Cortex of kidney (tissue), 1 donor: ENCODE data around the gene NT5C1A.

ENCODE experiments used
- DNase-seq: peaks from one replicate; lab custom pipeline; 2025; lab: John Stamatoyannopoulos, UW

NT5C1A gene

DNA sequence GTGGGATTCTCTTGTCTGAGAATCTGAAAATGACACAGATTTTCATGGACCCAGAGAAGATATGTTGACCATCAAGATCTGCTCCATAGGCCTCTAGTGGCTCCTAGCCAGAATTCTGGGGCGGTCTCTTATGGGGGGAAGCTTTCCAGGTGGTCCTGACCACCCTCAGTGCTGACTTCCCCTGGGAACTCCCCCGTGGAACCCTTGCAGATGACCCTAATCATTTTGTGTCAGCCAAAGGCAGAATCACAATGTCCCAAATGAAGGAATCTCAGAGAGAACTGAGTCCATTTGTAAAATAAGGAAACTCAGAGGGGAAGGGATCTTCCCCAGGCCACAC lies 36.1 kb downstream of the NT5C1A start:
- no peak for DNase-seq

DNA sequence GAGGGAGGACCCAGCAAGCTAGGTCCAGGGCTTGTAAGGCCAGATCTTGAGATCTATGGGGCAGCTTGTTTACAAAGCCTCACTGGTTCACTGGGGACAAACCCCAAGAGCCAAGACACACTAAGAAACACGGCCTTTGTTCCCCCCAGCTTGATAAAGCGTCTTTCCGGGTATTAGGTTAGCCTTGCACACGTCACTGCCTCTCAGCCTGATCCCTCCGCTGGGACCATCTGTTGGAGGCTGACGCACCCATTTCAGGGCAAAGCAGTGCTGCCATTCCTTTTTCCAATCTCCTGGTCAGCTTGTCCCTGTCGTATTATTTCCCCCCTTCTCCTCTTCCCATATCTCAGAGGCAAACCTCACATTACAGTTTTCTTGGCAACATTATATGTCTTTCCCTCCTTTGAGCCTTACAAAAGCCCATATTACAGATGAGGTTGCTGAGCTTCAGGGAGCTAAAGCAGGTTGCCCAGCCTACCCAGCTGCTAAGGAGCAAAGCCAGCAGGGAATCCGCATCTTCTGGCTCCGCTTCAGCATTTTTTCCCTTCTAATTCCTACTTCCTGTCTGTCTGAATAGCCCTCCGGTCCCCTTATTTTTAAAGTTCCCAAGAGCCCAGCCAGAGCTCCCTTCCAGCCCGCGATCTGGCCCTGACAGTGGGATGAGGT lies 36.6 kb downstream of the NT5C1A start:
- DNase-seq, result no peak

DNA sequence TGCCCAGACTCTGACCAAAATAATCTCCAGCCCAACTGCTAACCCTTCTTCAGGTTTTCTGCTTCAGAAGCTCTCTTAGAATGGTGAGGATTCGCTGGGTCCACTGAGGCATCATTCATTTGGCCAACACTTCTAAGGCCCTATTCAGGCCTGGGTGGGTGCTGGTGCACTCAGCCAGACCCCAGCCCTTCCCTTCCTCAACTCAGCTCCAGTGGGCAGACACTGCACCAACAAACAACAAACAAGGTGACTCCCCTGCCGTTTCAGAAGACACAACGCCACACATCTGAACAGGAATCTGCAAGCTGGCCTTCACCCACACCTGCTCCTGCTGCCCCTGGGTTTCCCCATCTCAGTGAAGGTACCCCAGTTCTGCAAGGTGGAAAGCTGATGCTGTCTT lies 38.5 kb downstream of the NT5C1A start:
- no peak for DNase-seq

DNA sequence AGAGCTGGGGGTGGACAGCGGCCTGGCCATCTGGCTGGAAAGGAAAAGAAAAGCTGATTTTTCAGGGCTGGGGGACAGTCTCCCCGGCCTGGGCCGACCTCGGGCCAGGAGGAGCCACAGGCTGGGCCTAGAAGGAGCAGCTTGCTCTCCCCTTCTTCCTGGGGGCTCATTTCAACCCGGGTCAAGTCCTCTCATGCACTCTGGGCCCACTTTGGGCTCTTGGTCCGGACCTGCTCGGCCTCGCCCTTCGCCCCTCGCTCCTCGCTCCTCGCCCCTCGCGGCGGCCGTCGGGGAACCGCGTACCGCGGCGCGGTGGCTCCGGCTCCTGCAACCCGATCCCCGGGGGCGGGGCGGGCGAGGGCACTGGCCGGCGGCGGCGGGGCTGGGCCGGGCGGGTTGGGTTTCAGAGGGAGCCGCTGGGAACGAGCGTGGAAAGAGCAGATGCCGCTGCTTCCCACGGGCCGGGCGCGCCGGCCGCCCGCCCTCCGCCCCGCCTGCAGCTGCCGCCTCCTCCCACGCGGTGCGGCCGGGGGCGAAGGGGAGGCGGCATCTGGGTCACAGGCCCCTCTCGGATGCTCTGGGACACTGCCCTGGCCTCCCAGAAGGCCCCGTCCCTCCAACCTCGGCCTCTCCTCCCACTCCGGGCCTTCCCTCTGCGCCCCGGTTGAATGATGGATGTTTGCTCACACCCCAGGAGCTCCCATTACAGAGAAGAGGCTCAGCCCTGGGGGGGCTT lies 39.1 kb downstream of the NT5C1A start:
- DNase-seq, result no peak

DNA sequence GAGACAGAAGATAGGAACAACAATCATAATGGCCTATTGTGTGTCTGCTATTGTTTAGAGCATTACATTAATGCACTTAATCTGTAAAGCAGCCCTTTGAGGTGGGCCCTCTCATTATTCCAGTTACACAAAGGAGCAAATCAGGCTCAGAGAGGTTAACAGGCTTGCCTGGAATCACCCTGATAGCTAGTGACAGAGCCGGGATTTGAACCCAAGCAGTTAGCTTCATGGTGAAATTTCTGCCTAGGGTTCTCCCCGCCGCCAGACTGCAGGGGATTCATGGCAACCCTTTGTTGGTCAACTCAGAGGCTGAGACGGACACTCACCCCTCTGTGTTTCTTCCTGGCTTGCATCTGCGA lies 39.6 kb downstream of the NT5C1A start:
- DNase-seq, result no peak

DNA sequence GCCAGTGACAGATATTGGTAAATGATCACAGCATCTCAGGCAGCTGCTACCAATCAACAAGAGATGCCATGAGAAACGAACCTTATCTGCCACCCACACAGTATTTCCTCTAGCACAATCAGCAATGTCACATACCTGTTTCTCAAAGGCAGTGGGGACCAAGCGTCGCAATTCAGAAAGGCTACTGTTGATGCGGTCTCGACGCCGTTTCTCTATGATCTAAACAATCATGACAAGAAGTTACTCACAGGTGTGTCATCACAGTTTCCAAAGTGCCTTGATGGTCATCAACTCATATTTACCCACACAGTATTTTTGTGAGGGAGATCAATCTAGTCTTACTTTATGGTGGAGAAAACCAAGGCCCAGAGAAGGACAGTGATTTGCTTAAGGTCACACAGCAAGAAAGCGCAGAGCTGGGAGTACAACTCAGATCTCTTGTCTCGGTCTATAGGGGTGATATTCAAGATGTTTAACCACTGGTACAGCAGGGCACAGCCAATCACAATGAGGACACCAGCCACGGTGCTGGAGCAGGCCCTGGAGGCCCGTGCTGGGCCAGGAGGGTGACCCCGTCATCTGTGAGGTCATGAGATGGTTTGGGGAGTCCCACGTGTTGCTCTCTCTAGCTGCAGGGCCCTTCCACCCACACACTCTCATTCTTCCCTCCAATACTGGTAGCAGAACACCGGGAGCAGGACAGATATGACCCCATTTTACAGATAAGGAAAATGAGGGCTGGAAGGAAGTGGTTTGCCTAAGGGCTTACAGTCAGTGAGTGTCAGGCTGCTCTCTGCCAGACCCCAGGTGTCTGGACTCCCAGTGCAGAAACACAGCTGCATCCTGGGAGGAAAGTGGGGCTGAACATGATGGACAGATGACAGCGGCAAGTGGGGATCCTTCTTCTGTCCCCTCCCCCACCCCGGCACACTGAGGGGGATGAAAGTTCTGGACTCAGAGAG lies 40.3 kb downstream of the NT5C1A start:
- DNase-seq, result no peak

DNA sequence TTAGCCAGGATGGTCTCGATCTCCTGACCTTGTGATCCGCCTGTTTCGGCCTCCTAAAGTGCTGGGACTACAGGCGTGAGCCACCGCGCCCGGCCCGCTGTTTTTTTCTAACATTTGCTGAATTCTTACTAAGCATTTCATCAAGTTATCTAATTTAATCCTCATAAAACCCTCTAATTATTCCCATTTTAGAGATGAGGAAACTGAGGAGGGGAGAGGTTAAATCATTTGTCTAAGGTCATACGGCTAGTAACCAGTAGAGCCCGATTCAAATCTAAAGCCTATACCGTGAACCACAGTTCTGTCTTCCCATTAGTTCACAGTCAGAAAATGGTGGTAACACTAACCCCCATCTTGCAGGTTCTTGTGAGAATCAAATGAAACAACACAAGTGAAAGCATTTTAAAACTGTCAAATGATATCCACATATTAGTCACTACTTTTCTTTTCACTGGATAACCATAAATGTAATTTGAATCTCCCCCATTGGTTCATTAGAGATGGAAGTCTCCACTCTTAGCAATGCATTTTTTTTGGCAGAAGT lies 43.0 kb downstream of the NT5C1A start:
- no peak for DNase-seq

DNA sequence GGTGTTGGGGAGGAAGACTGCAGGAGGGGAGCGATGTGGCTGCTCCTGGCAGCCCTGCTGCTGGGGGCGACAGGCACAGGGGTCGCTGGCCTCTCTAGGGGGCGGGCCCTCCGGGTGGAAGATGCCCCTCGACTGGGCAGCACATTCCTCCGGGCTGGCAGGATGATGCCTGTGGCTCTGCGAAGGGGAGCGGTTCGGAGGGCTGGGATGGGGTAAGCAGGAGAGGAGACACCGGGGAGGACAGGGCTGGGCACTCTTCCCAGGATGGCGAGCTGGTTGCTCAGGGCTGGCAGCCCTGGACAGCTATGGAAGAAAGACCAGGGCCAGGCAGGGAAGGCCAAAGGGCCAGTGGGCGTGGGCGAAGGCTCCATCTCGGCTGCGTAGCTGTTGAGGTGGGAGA lies 45.3 kb downstream of the NT5C1A start:
- no peak for DNase-seq

DNA sequence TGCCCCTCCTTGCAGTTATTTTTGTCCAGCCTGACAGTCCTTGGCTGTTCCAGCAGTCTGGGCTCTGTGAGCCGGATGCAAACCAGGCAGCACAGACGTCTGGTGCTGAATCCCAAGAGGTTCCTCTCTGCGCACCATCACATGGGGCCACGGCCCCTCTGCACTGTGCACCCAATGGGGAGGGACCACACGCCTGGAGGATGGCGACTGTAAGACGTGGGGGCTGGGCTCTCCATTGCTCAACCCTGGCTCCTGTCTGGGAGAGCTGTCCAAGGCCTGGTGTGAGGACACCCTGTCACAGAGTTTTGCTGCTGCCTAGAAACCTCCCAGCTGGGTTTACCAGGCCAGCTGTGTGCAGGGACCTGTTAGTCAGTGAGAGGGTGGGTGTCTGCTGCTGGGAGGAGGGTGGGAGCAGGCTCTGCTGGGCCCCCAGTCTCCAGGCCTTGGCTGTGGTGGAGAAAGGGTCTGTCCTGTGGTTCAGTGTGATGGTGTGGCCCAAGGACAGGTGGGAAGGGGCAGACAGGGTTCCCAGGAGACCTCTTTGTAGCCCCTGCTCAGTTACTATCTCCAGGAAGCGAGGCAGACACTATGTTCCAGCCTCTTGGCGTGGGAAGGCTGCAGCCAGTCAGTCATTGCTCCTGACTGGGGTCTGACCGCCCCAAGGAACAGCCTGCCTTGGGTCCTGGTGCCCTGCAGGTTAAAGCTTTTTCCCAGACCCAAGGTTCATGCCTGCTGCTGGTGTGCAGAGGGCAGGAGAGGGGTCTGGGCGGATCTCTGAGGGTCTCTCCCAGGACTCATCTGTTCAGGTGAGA lies 46.2 kb downstream of the NT5C1A start:
- no peak for DNase-seq

DNA sequence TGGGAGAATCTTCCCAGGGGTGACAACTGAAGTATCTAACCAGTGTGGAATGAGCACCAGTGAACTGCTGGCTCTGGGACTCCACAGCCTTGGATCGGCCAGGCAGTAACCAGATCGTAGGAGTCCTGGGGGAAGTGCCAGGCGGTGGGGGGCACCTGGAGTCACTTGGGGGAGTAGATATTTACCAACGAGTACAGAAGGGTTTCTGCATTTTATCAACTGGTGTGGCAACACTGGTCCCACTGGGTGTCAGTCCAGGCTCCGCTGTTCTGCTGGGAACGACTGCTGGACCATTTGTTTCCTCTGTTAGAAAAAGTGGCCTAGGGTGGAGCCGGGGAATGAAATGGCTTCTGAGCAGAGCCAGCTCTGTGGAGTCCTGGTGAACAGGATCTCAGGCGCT lies 46.9 kb downstream of the NT5C1A start:
- DNase-seq, result no peak

DNA sequence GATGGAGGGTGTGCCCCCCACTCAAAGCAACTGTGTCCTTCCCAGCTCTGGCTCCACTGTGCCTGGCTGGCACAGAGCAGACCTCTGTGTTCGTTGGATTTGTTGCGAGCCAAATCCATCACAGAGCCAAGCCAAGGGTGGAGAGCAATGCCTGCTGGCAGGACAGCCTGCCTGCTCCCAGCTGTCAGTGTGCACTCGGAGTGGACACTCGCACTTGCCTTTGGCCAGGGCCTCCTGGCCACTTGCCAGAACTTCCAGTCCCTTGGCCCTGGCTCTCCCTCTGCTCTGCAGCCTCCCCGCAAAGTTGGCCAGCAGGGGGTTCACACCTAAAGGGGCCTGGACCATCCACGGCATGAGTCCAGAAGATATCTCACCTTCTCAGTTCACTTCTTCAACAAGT lies 48.9 kb downstream of the NT5C1A start:
- DNase-seq, result no peak

DNA sequence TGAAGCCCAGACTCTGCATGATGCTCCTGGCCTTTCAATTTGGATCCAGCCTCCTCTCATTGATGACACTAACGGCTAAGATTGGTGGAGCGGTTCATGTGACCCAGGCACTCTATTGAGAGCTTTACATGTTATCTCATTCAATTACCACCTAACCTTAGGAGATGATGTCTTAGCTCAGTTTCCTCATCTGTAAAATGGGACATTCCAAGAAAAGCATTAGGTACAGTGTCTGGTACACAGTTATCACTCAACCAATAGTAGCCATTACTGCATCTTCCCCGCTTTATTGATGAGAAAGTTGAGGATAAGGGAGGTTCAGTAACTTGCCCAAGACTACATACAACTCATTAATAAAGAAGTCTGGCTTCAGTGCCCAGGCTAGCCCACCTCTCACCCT lies 49.5 kb downstream of the NT5C1A start:
- no peak for DNase-seq

DNA sequence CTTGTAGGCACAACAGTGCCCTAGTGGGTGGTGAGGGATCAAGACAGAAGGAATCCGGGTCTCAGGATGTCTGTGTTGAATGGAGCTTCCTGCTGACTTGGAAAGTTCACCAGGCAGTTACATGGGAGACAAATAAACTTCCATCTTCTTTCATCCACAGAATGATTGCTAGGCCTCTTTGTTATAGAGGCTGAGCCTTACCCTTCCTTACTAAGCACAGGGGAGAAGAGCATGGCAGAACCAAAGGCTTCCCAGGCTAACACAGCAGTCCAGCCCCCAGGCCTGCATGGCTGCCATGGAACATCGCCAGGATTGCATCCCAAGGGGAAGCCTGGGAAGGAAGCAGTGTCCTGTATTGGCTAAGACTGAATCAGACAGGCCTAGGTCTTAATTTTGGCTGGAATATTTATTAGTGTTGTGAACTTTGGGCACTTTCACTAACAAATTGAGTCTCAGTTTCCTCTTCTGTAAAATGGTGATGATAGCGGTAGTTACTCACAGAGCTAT lies 51.2 kb downstream of the NT5C1A start:
- DNase-seq, result no peak

DNA sequence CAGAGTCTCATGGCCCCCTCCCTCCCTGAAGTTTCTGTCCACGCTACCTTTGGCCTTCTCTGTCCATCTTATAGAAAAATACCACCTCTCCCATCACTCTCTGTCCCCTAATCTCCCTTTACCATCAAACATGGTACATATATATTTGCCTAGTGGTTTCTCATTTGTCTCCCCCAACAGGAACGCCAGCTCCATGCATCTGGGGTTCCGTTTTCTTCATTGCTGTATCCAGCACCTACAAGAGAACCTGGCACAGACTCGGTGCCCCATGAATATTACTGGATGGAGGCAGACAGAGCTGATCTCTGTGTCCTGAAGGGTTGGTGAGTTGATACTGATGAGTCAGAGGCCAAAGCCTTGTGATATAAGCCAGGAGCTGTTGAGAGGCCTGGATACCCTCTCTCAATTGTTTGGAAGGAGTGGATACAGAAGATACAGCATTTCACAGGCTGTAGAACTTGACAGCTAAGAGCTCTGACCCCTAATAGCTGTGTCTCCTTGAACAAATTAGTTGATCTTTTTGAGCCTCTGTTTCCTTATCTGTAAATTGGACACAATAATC lies 54.3 kb downstream of the NT5C1A start:
- no peak for DNase-seq

DNA sequence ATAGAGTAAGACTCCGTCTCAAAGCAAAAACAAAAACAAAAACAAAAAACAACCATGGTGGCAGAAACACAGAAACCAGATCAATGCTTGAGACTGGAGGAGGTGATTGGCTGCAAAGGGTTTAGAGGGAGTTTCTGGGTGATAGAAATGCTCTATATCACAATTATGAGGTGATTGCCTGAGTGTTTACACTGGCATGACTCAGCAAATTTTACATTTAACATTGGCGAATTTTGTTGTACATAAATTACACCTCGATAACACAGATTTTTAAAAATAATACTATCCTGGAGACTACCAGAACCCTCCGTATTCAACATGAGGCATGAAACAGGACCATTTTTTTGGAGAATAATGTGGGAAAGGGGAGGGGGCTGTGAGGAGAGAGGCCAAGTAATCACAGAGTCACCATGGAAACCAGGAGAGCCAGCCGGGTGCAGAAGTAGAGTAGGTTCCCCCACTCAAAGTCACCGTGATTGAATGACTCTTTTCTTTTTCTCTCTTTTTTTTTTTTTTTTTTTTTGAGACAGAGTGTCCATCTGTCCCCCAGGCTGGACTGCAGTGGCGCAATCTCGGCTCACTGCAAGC lies 56.7 kb downstream of the NT5C1A start:
- no peak for DNase-seq

DNA sequence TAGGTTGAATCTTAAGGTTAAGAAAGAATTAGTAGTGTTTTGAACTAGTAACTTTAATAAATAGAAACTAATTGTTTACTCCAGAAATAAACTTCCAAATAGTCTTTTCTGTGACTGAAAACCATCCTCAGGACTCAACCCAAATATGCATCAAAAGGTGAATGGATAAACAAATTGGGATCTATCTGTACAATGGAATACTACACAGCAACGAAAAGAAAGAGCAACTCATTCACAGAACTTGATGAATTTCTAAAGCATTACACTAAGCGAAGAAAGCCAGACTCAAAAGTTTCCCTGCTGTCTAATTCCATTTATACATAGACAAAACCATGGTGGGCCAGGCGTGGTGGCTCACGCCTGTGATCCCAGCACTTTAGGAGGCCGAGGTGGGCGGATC lies 57.4 kb downstream of the NT5C1A start:
- DNase-seq, result no peak

DNA sequence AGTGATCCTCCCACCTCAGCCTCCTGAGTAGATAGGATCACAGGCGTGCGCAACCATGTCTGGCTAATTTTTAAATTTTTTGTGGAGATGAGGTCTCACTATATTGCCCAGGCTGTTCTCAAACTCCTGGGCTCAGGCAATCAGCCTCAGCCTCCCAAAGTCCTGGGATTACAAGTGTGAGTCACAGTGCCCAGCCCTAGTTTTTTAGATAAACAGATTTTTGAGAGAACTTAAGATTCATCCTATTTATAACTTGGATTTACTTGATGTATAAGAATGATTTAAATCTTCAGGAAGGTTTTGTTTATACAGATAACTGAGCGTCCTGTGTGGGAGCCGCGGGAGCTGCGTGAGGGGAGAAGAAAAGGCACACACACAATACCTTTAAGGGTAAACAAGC lies 58.7 kb downstream of the NT5C1A start:
- DNase-seq, result no peak

DNA sequence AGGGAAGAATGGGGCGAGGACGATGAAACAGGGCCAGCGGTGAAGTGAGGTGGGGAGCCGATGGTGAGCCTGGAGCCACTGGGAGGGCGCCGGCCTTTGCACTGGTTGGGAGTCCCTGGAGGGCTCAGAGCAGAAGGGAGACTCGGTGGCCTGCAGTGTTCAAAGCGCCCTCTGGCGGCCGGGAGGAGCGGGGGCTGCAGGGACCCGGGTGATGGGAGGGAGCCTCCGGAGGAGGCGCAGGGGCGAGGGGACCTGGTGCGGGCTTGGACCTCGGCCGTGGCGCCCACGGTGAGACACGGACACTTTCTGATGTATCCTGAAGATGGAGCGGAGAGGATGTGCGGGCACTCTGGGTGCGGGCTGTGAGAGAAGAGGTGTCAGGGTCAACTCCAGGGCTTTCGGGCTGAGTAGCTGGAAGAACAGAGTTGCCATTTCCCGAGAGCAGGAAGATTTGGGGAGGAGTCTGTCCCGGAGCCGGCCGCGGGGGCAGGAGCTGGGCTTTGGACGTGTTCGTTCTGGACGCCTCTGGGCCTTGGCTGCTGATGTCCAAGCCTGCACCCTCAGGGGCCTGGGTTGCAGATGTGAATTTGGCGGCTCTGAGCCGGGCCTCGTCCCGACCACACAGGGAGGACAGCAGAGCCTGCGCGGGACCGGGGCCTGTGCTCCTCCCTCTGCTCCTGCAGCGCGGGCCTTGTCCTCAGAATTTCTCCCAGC lies 62.1 kb downstream of the NT5C1A start:
- DNase-seq, result no peak
